Measurements from ENCODE around the gene LAMB4. TPM values are rescaled to one million over a fixed set of nuclear protein-coding genes. Genes with fewer than 3 reads are reported as not detected.

The LAMB4 gene
- total and polyA plus RNA-seq, 2 of the 4 experiments (the other 2 are of a cell fraction): 0.12 to 0.18 TPM

GRCh38 chr7:108072116-108072515 is 58.0 kb downstream of the LAMB4 start:
- WGBS, 2 experiments (ENCODE audit: extremely low coverage in 2 of 2, insufficient read length in 1 of 2): no CpG with 5 or more reads among the region's 2 CpGs
- Histone ChIP-seq H3K36me3 (ENCODE audit: control insufficient read depth, insufficient read depth, low read length) (no peaks in the 10 kb centered on the region; the same call in 1 of the 2 replicates), H3K14ac (replicated peaks; ENCODE audit: low read depth, low read length) (no peak overlapping the region), H2AK5ac (ENCODE audit: low read depth, low read length) (no peak overlapping the region), H3K79me1 (ENCODE audit: low read depth in 1 of 2, low read length in 2 of 2) (no peaks in the 10 kb centered on the region), H3K4me2 (ENCODE audit: low read depth, low read length) (no peak overlapping the region), H2BK5ac (ENCODE audit: low read depth, low read length, poor library complexity, severe bottlenecking) (no peak overlapping the region), H2AFZ (replicated peaks; ENCODE audit: low read length, poor library complexity) (no peak overlapping the region), H2BK15ac (ENCODE audit: low read depth, low read length) (no peak overlapping the region), H2BK20ac (ENCODE audit: low read depth, low read length) (no peak overlapping the region), H4K8ac (ENCODE audit: low read depth in 2 of 2, low read length in 2 of 2) (no peak overlapping the region), H4K5ac (ENCODE audit: low read depth, low read length) (no peak overlapping the region), H3K4me1 (ENCODE audit: control insufficient read depth, insufficient read depth, low read length) (peaks cover 5% of the 10 kb centered on the region; the same call in 1 of the 2 replicates), H3K18ac (ENCODE audit: low read depth, low read length) (no peak overlapping the region), H3K4me3 (ENCODE audit: insufficient read depth, low read depth, low read length) (no peak overlapping the region), H3K56ac (ENCODE audit: extremely low read depth, insufficient read depth, low read length) (no peak overlapping the region), H4K91ac (ENCODE audit: insufficient read depth, low read depth, low read length) (no peak overlapping the region), H3K23ac (ENCODE audit: low read depth, low read length) (no peak overlapping the region), H3K9me1 (ENCODE audit: insufficient read depth, low read length) (no peaks in the 10 kb centered on the region; the same call in 1 of the 2 replicates), H4K20me1 (ENCODE audit: insufficient read depth, low read length) (no peaks in the 10 kb centered on the region), H2BK120ac (ENCODE audit: low read depth, low read length) (no peak overlapping the region), H3K9me3 (ENCODE audit: control insufficient read depth, insufficient read depth, low read length) (no peaks in the 10 kb centered on the region), H3K4ac (ENCODE audit: low read depth, low read length) (no peak overlapping the region), H3K9ac (ENCODE audit: low read depth, low read length) (no peak overlapping the region), H3K27me3 (ENCODE audit: control insufficient read depth, insufficient read depth, low read length) (no peaks in the 10 kb centered on the region), H3K27ac (ENCODE audit: insufficient read depth, low read length) (no peak overlapping the region), H2AK9ac (replicated peaks; ENCODE audit: low read depth, low read length, poor library complexity) (no peak overlapping the region)
- TF ChIP-seq RCOR1 (IDR thresholded peaks at IDR 0.05; ENCODE audit: insufficient replicate concordance, low read length): no peak
- no peak for TF ChIP-seq RFX5 (IDR thresholded peaks at IDR 0.05; ENCODE audit: low read depth, low read length)
- TF ChIP-seq RAD21 (IDR thresholded peaks at IDR 0.05; ENCODE audit: low read length): no peak
- no peak for TF ChIP-seq POLR2A (IDR thresholded peaks at IDR 0.05; ENCODE audit: low read depth, low read length)
- no peak for TF ChIP-seq CEBPB (IDR thresholded peaks at IDR 0.05; ENCODE audit: low read depth, low read length)
- no peak for TF ChIP-seq MXI1 (IDR thresholded peaks at IDR 0.05; ENCODE audit: borderline replicate concordance, low read depth, low read length)
- no peak for TF ChIP-seq MAZ (IDR thresholded peaks at IDR 0.05; ENCODE audit: borderline replicate concordance, low read depth, low read length)
- no peak for TF ChIP-seq NFE2L2 (IDR thresholded peaks at IDR 0.05; ENCODE audit: low read depth, low read length)
- ATAC-seq (ENCODE audit: low read depth): no peak
- intact Hi-C loops (cut with micrococcal nuclease): no loop called here
- BruUV-seq (replicated peaks): no TSS peak
- ChIA-PET POLR2A (ENCODE audit: unreplicated experiment) (no interaction called here), CTCF (no interaction called here)
- DNase-seq: no peak
- dilution Hi-C loops (cut with HindIII; ENCODE audit: low sequenced_read_pairs, unreplicated experiment): no loop called here
- in situ Hi-C loops (cut with MboI; ENCODE audit: low sequenced_read_pairs): no loop called here
